Glomerular visceral epithelial cell (primary cell): ENCODE results near the gene MAJIN.

ENCODE experiments used
- DNase-seq: peaks from one replicate; pipeline ENCODE4 v3.0.0-alpha.2; 2016; ENCODE audit errors: extremely low spot score

Gene MAJIN

DNA sequence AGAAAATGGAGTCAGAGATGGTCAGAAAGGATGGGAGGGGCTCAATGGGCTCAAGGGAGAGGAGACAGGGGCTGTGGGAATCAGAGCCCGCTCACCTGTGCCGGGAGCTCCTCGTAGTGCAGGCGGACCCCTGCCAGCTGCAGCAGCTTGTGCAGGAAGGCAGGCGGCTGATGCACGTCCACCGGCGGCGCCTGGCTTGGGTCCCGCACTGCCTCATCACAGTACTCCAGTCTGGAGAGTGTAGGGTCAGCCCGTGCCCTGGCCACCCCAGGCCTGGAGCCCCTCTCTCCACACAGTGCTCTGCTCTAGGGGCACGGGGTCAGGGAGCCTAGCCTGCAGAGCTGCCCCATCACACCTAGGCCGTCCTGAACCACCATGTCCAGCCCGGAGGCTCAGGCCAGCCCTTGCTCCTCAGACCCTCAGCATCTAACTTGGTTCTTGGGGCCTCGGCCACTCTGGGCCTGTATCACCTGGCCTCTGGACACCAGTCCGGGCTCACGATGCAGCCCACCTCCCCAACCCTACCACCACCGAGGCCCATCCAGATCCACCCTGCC is 58.7 kb downstream of the MAJIN start:
- DNase-seq, result no peak

DNA sequence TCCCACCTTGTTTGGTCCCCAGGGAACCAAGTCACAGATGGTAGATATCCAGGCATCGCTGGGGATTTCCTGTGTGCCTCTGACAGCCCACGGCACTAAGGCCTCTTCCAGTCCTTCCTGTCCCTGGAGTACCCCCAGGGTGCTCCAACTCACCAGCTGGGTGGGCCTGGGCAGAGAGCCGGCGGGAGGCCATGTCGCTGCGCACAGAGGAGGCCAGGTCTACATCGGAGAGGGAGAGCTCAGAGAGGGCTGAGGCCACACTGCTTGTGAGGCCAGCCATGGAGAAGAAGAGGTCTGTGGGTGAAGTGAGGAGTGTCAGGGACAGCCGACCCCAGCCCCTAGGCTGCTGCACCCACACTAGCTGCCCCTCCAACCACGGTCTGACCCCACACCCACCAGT is 60.2 kb downstream of the MAJIN start:
- DNase-seq, result no peak

DNA sequence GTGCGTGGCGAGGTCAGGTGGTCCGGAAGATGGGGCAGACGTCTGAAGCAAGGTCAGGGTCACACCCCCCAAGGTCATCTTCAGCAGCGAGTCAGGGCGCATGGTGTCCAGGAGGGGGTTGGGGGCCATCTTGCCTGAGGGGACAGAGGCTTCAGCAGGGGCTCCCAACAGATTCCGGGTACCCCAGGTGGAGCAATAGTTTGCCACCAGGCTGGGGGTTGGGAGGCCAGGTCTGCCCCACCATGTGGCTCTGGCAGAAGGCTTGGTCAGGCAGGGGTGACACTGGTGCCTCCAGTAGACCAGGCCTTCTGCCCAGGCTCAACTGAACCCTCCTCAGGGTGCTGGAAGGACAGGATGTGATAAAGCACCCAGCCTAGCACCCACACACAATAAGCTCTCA is 60.8 kb downstream of the MAJIN start:
- DNase-seq, result no peak

DNA sequence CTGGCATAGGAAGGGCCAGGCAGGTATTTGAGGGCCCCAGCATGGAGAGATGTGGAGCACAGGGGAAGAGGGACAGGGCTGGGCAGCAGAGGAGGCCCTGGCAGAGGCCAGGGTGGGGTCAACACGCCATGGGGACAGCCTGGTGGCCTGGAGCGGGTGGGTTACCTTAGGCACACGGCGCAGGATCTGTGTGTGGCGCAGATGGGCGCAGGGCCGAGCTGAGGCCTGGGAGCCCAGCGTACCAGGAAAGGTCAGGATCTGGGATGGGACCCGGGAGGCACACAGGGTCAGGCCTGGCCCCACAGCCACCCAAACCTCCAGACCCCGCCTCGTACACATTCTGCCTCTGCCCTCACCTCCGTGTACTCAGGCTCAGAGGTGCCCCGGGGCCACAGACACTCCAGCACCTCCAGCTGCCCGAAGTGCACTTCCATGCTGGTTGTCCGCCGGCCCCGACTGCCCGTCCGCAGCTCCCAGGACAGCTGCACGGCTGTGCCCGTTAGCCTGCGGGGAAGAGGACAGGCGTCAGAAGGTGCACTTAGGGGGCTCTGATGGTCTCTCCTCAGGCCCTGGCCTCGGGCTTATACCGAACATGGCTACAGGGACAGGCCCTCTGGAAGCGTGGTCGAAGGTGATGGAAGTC is 61.3 kb downstream of the MAJIN start:
- DNase-seq, result no peak

DNA sequence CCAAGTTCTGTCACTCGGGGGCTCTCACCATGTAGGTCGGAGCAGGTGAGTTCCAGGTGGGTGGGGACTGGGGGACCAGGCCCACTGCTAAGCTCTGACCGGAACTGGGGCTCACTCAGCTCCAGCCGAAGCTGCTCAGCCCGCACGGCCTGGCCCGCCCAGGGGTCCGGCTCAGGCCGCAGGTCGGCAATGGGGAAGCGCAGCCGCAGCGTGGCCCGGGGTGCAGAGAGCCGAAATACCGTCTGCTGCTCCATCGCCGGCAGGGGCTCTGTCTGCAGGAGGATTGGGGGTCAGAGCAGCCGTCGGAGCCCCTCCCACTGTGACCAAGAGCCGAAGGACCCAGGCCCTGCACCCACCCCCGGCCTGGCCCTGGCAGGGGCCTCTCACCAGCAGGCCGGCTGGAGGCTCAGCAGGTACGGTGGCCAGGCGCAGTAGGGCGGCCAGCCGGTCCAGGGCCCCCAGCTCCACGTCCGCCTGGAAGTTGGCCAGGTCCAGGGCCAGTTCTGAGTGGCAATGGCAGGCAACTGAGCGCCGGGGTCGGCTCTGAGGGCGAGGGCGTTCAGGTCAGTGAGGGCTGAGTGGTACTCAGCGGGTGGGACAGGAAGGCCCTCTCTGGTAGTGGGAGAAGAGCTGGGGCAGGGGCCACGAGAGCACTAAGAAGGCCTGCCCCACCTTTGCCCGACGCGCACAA is 62.1 kb downstream of the MAJIN start:
- no peak for DNase-seq

DNA sequence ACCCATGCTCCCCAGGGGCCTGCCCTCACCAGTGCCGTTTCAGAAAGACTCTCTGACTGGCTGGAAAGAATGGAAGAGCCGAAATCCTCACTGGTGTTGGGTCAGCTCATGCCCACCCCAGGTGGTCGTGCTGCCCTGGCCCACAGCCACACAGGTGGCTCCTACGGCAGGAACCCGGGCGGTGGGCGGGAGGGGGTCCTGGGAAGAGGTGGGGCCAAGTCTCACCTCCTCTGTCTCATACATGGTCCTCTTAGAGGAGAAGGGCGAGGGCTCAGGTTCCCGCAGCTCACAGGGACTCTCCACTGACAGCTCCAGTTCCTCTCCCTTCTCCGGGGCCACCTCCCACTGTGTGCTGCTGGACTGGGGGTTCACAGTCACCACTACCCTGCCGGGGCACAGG is 63.1 kb downstream of the MAJIN start:
- DNase-seq, result no peak

DNA sequence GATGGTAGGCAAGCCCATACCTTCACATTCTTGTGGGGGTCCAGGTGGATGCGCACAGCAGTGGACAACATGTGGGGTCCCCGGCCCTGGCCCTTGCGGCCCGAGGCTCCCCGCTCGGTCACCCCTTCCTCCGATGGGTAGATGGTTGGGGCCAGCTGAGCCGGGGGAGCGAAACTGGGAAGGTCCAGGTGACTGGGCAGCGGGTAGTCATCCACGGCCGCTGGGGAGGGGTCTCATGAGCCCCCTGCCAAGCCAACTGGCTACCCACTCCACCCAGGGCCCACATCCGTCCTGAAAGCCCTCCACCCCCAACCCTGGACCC is 65.6 kb downstream of the MAJIN start:
- DNase-seq, result no peak

DNA sequence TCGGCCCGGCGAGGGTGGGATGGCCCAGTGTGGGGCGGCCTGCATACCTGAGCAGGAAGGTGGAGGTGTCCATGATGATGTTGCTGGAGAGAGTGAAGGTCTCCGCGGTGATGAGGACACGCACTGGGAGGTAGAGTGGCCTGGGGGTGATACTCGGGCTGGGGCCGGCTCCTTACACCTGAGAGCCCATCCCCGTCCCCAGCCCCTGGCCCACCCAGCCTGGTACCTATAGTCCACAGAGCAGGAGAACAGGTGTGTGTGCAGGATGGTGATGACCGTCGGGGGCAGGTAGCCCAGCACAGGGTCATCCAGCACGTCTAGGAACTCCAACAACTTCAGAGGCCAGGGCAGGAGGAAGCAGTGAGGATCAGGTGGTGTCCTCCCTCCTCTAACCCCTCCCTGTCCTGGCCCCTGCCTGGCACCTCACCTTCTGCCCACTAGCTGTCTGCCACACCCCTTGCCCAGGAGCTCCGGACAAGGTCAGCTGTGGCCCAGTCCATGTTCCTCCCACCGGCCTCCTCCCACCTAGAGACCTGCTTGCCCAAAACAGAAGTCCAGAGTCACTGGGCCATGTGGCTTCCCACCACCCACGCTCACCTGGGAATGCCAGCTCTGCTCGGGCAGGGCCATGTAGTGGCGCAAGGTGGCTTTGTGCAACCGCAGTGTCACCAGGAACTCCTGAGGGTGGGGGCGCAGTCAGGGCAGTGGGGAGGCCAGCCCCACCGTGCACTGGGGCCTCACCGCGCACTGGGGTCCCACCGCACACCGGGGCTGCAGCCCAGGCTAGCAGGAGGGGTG is 66.2 kb downstream of the MAJIN start:
- no peak for DNase-seq

DNA sequence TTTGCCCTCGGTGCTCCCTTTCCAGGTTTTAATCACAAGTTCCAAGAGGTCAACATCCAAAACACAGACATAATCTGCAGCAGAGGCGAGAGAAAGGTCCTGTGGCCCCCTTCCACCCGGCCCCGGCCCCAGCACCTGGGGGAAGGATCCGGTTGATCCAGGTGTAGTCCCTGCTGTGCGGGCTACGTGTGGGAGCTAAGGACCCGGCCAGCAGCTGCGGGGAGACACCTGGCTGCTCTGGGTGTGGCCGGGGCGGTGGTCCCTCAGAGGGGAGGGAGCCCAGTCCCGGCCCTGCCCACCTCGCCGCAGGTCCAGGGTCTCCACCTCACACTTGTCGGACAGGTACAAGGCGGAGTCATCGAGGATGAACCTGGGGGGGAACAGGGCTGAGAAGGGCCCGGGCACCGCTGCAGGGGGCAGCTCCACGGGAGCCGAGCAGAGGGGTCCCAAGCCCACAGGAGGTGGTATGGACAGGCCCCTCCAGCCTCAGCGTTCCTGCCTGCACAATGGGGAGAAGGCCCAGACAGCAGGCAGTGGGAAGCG is 68.5 kb downstream of the MAJIN start:
- no peak for DNase-seq

DNA sequence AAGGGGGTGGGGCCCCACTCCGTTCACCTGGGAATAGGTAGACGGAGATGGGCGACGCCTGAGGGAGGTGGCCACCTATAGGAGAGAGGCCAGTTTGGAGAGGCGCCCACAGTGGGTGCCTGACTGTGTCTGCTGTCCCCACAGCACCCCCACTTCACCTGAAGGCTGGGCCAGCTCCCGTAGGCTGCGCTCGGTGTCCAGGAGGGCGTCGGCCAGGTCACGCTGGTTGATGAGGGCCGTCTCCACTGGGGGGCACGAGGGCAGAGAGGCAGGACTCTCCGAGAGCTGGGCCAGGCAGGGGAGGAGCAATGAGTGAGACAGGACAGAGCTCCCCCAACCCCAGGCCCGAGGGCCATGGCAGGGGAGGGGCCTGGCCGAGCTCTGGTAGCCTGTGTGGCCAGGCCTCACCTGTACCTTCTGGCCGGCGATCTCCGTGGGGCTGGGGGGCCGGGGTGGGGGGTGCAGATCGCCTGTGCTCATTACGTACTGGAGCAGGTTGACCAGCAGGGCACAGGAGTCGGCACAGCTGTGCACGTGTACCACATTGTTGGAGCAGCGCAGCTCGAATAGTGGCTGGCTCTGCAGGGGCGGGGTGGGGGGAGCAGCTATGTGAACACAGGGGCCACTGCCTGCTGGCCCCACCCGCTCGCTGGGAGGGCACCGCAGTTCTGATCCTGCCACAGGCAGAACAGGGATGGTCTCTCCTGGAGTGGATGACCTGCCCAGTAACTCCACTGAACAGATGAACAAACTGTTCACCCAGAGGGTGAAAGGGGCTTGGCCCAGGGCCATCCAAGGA is 69.6 kb downstream of the MAJIN start:
- no peak for DNase-seq

DNA sequence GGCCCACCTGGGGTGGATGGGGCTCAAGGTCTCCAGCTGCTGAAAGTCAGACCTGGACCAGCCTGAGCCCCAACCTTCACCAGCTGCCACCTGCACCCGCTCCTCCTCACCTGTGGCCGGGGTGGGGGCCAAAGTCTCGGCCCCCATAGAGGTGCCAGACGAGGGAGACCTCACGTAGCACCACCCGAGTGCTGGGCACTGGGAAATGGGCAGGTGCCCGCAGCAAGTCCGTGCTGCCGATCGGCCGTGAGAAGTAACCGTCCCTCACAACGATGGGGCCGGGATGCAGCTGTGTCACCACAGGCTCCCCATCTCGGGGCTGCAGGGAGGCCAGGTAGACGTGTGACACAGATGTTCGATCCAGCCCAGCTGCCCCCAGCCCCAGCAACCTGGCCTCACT is 71.1 kb downstream of the MAJIN start:
- DNase-seq, result no peak

DNA sequence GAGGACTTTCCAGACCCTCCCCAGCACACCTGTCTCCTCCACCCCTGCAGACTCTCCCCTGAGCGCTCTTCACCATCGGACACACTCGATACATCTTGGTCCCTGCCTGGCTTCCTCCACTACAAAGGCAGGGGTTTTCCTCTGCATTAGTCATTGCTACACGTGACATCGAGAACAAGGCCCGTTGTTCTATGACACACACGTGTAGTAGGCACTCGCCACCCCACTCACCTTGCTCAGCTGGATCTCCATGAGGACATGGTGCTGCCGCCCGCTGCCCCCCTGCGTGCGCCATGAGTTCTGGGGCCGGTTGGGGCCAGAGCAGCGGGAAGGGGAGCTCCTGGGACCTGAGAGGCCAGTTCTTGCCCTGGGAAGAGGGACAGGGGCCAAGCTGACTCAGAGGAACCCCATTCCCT is 71.6 kb downstream of the MAJIN start:
- peak; percentile 57 for DNase-seq

DNA sequence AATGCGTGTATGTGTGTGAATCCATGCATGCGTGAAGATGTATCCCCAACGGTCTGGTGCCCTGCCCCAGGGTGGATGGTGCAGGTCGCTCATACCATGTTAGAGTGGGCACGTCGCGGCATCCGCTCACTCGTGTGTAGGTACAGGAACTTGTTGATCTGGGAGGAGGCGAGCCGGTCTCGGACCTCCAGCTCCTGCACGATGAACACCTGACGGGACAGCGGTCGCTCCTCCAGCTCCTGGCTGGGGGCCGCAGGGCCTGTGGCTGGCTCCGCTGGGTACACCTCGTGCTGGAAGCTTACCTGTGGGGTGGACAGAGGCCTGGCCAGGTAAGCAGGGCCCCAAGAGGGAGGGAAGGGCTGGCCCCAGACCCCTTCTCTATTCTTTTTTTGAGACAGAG is 73.4 kb downstream of the MAJIN start:
- no peak for DNase-seq

DNA sequence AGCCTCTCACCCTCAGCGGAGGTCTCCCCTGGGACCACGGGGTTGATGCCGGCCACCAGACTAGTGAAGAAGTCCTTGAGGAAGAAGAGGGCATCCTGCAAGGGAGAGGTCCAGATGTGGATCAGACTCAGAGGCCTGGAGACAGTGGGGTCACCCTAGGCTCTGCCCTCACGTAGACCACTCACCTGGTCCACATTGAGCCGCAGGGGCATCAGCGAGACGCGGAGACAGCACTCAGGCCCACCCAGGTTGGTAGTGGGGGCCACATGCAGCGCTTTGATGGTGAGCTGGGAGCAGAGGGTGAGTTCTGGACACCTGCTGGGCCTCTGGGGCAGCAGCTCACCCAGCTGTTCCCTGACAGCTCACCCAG is 73.8 kb downstream of the MAJIN start:
- no peak for DNase-seq

DNA sequence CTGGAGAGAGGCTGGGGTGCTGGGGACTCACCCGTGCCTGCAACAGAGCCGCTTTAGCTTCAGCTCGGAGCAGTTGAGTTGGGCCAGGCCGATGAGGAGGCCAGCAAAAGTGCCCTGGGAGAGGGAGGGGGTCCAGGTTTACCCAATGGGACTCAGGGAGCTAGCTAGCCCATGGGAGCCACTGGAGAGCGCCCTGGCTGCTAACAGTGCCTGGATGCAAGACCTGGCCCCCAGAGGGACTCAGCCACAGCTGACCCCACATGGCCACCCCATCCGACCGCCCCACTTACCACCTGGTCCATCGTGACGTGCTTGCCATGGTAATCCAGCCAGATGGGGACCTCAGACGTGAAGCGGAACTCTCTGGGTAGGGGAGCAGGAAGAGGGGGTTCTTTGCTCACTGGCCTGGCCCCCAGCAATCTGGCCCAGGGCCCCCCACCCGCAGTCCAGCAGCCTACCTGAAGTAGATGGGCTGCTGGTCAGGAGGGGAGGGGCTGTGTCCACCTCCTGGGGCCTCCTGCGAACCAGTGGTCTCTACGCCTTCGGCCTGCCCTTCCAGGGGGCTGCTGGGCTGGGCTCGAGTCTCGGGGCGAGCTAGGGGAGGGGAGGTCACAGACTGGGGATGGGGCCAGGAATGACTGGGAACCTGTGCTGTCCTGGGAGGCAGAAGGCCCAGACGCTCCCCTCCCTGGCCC is 74.4 kb downstream of the MAJIN start:
- no peak for DNase-seq

DNA sequence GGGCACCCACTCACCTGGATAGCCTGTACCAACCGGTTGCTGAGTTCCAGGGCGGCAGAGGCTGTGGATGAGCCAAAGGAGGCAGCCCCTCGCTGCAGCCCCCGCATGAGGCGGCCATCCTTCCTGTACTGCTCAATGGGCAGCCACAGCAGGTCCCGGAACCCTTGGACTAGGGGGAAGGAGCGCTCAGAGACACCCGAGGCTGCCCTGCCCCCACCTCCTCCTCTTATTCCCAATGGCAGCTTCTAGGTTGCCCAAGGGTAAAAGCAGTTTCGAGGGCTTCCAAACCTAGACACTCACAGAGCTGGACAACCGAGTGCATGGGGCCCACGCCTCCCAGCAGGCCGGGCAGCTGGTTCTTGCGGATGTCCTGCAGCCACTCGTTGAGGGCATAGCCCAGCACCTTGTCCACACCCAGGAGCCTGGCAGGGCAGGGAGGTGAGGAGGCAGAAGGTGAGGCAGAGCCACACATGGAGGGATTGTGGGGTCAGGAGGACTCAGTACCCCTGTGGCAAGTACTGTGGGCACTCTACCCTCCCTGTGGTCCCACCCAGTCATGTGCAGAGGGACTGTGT is 75.4 kb downstream of the MAJIN start:
- DNase-seq, result no peak

DNA sequence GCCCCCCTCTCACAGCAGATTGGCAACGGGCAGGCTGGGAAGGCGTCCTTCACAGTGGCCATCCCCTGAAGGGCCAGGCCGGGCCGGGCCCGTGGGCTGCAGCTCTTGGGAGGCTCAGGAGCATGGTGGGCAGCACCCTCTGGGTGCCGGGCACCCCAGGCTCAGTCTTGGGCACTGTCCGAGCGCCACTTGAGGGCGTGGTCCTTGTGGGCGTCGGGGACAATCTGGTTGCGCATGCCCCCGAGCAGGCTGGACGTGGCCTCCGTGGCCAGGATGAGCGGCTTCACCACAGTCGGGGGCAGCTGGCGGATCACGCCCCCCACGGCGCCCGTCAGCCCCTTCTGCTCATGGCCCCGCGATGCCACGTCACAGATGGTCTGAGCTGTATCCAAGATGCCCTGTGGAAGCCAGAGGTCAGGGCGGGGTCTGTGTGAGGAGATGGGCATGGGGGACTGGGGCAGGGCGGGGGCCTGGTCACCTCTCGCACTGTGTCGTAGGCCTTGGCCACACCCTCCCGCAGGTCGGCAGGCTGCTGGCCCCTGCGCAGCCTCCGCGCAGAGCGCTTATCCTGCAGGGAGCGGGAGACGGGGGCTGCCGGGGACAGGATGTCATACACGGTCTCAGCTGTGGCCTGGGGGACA is 77.0 kb downstream of the MAJIN start:
- no peak for DNase-seq

DNA sequence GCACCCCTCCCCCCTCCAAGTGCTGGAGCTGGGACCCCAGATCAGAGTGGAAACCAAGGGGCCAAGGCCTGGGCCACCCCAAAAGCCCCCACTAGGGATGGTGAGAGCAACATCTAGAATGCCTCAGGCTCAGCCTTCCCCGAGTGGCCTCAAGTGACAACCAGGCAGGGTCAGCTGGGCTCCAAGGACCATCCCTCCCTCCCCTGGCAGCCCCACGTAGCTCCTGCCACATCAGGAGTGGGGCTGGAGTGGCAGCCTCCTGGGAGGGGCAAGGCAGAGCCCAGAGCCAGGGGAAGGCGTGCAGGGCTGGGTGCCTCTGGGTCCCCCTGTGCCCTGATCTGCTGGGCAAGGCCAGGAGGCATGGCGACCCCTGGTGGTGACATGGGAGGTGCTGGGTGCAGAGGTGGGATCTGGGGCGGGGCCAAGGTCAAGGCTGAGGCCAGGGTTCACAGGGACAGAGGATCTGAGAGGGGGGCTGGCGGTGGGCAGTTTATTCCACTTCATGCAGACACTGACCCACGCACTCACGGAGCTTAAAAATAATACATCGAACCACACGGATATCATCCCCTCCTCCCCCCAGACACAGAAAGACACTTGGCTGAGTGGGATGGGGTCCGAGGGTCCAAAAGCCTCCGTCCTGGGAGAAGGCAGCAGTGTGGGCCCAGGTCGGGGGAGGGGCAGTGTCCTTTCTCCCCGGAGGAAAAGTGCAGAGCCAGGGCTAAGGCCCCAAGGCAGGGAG is 77.7 kb downstream of the MAJIN start:
- peak; percentile 75 for DNase-seq

DNA sequence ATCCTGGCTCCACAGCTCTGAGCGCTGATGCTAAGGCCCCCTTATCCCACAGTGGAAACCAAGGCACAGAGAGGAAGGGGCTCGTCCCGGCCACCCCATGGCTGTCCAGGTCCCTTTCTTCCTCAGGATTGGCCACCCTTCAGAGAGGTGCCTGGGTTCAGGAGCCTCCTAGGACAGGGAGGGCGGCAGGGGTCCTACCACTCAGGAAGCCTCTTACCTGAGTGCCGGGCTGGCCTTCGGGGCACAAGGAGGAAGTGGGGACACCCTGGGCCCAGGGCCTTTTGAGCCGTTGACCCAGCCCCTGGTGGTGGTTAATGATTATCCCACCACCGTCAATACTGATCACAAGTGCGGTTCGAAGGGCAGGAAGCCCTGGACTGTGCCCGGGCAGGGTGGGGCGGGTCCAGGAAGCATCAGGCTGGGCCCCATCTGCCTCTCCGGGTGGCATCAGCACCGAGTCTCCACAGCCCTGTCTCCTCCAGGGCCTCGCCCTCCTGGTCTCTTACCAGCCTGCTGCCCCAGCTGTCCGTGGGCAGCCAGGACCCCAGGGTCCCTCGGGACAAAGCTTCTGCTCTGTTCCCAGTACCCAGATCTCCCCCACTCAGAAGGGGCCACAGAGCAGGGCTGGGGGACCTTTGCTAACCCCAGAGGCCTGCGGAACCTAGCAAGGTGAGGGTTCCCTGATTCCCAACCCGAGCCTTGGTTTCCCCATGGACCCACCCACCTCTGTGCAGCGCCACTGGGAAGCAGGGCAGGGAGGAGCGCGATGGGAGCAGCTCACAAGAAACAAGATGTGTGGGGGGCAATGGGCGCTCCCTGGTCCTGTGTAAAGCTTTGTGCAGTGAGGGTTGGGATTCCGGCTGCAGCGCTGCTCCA is 78.5 kb downstream of the MAJIN start:
- peak; percentile 42 for DNase-seq
